ENCODE results near the gene ZFR. TPM values are rescaled to one million over a fixed set of nuclear protein-coding genes. Genes with fewer than 3 reads are reported as not detected.

ZFR gene
- polyA plus RNA-seq, 2 of the 4 experiments (the other 2 are of a cell fraction) = 65.6 to 107 TPM

GRCh38 chr5:32320576-32320975 is 124.0 kb downstream of the ZFR start:
- no peak overlapping the region for H3K4me2 ChIP-seq
- ATAC-seq (no peak), FAIRE-seq (no peak), DNase-seq (ENCODE audit: low read depth in 1 of 2, low spot score in 1 of 2) (no peak)
- CTCF ChIA-PET = interaction anchor here (1.0 to 1.3 kb wide), 2 partner anchors 8 to 9 kb away, joined by 4 to 5 read pairs; no protein-coding TSS in a partner anchor
- no peaks in the 10 kb centered on the region for H3K4me1 ChIP-seq
- no peak overlapping the region for H3K4me3 ChIP-seq
- TF ChIP-seq TFCP2L1 (CRISPR knock-in tag; IDR thresholded peaks at IDR 0.05) (no peak), POLR2A (IDR thresholded peaks at IDR 0.05; ENCODE audit: low read length) (no peak), RCOR1 (IDR thresholded peaks at IDR 0.05; ENCODE audit: low read depth, low read length) (no peak), CBX8 (IDR thresholded peaks at IDR 0.05) (no peak)
- H3K9me3 ChIP-seq = 0 out of 3 replicates have a peak, but pooled peaks cover 4% of the 10 kb centered on the region
- H3K27ac ChIP-seq = no peak overlapping the region
- WGBS (ENCODE audit: missing lambda C conversion rate) = 64% methylated on average over 5 of the region's 10 CpGs
- POLR2A ChIA-PET = no interaction called here

GRCh38 chr5:32319926-32320543 is 124.5 kb downstream of the ZFR start:
- no peak for FAIRE-seq
- no peak for TF ChIP-seq JUN (IDR thresholded peaks at IDR 0.05)
- TF ChIP-seq NFE2L2 (conservative IDR thresholded peaks at IDR 0.05; ENCODE audit: low read length) = no peak
- TF ChIP-seq REST (IDR thresholded peaks at IDR 0.05) = no peak
- no peak for TF ChIP-seq KDM1A (IDR thresholded peaks at IDR 0.05; ENCODE audit: low read depth)
- TF ChIP-seq GATA3 (IDR thresholded peaks at IDR 0.05; ENCODE audit: borderline replicate concordance) = no peak
- TF ChIP-seq POLR2AphosphoS2 (conservative IDR thresholded peaks at IDR 0.05; ENCODE audit: low read length) = no peak
- no peak for TF ChIP-seq MYC (IDR thresholded peaks at IDR 0.05; ENCODE audit: borderline replicate concordance, low read length)
- TF ChIP-seq HEYL (CRISPR knock-in tag; IDR thresholded peaks at IDR 0.05) = no peak
- no peak for TF ChIP-seq RARB (CRISPR knock-in tag; IDR thresholded peaks at IDR 0.05)
- TF ChIP-seq NPAS2 (CRISPR knock-in tag; IDR thresholded peaks at IDR 0.05; ENCODE audit: borderline replicate concordance) = no peak
- H3K4me3 ChIP-seq = no peak overlapping the region
- CTCF ChIA-PET = interaction anchor here (1.0 to 3.8 kb wide), 3 partner anchors 10 to 88 kb away, joined by 3 to 24 read pairs (median 5); no protein-coding TSS in a partner anchor
- no peak for ATAC-seq
- WGBS (ENCODE audit: missing lambda C conversion rate) = 63% methylated on average over 7 of the region's 7 CpGs
- DNase-seq (ENCODE audit: low read depth in 1 of 2, low spot score in 1 of 2) = no peak
- 0 out of 3 replicates have a peak, but pooled peaks cover 4% of the 10 kb centered on the region for H3K9me3 ChIP-seq
- no peak overlapping the region for H3K4me2 ChIP-seq
- no peak overlapping the region for H3K27ac ChIP-seq
- POLR2A ChIA-PET = no interaction called here
- H3K4me1 ChIP-seq = no peaks in the 10 kb centered on the region

- no peak overlapping the region for H3K27ac ChIP-seq
- H3K4me1 ChIP-seq = no peaks in the 10 kb centered on the region
- H3K4me2 ChIP-seq = no peak overlapping the region
- 0 out of 3 replicates have a peak, but pooled peaks cover 4% of the 10 kb centered on the region for H3K9me3 ChIP-seq
- 83% methylated on average over 7 of the region's 7 CpGs for WGBS (ENCODE audit: missing lambda C conversion rate)
- ChIA-PET POLR2A (no interaction called here), CTCF (interaction anchor here (1.0 to 3.8 kb wide), 2 partner anchors 11 to 87 kb away, joined by 3 to 24 read pairs; no protein-coding TSS in a partner anchor)
- FAIRE-seq = no peak
- DNase-seq (ENCODE audit: low read depth in 1 of 2, low spot score in 1 of 2) = no peak
- H3K4me3 ChIP-seq = no peak overlapping the region
- peak in 1 of 2 experiments; percentile 47; a peak in 3 of 6 replicates for ATAC-seq
- no peak for TF ChIP-seq ZNF302 (CRISPR knock-in tag; IDR thresholded peaks at IDR 0.05)
- no peak for TF ChIP-seq CBX8 (IDR thresholded peaks at IDR 0.05)
- no peak for TF ChIP-seq FOXS1 (CRISPR knock-in tag; IDR thresholded peaks at IDR 0.05)
Measured at GRCh38 chr5:32319392-32319791, 125.1 kb downstream of the ZFR start.

GRCh38 chr5:32317041-32317440 is 127.5 kb downstream of the ZFR start:
- no peak for FAIRE-seq
- DNase-seq (ENCODE audit: low read depth in 1 of 2, low spot score in 1 of 2) = no peak
- CTCF ChIA-PET = interaction anchor here (0.9 to 3.8 kb wide), 2 partner anchors 13 kb away, joined by 3 to 24 read pairs; no protein-coding TSS in a partner anchor
- no peak for ATAC-seq
- H3K4me3 ChIP-seq = no peak overlapping the region
- POLR2A ChIA-PET = interaction anchor here (0.7 kb wide), 1 partner anchor 67 kb away, joined by 4 read pairs; no protein-coding TSS in a partner anchor
- no peak overlapping the region for H3K27ac ChIP-seq
- H3K9me3 ChIP-seq = 0 out of 3 replicates have a peak, but pooled peaks cover under 1% of the 10 kb centered on the region
- WGBS (ENCODE audit: missing lambda C conversion rate) = 74% methylated on average over 4 of the region's 7 CpGs
- H3K4me1 ChIP-seq = no peaks in the 10 kb centered on the region
- TF ChIP-seq ZFP36 (IDR thresholded peaks at IDR 0.05; ENCODE audit: borderline replicate concordance, partially characterized antibody) (no peak), RFX5 (IDR thresholded peaks at IDR 0.05) (no peak), PHF8 (IDR thresholded peaks at IDR 0.05; ENCODE audit: borderline replicate concordance, low read depth) (no peak), KDM5A (IDR thresholded peaks at IDR 0.05) (no peak), SREBF2 (IDR thresholded peaks at IDR 0.05) (no peak), USF2 (IDR thresholded peaks at IDR 0.05) (no peak), ELK1 (IDR thresholded peaks at IDR 0.05; ENCODE audit: low read depth, low read length) (no peak), NR3C1 (IDR thresholded peaks at IDR 0.05) (no peak), HDAC2 (IDR thresholded peaks at IDR 0.05) (no peak), ATOH8 (CRISPR knock-in tag; IDR thresholded peaks at IDR 0.05; ENCODE audit: low read depth) (no peak)
- H3K4me2 ChIP-seq = no peak overlapping the region

Measured in A549 (cell line).